Measurements from ENCODE around the gene OR2J2.
"Not testable (repeated sequence)": the region's sequence is repeated elsewhere in the genome, so short reads cannot be mapped to it uniquely, and the experiment has no call there.

Gene OR2J2

DNA sequence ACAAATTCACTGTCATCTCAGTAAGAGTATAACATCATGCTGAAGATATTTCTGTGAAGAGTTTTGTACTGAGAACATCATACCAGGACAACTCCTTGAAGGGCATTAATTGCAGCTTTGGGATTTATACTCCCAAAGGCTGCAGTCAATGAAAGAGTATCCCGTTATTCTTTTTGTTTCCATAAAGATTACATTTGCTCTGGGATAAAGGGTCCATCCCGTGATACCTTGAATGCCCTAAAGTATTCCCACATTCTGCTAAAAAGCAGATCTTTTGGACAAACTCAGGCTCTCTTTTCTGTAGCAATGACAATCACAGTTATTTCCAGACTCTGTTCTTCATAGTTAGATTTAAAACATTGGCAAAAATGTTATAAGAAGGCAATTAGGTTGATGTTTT, at the start of gene OR2J2:
Gene OR2J2, plus strand, starts transcription at position 301 of the 400 bp plus-strand sequence. CDS start 2,729 bp downstream, outside the sequence.
- not testable (repeated sequence) for DNase-seq (ENCODE audit: low read depth)

DNA sequence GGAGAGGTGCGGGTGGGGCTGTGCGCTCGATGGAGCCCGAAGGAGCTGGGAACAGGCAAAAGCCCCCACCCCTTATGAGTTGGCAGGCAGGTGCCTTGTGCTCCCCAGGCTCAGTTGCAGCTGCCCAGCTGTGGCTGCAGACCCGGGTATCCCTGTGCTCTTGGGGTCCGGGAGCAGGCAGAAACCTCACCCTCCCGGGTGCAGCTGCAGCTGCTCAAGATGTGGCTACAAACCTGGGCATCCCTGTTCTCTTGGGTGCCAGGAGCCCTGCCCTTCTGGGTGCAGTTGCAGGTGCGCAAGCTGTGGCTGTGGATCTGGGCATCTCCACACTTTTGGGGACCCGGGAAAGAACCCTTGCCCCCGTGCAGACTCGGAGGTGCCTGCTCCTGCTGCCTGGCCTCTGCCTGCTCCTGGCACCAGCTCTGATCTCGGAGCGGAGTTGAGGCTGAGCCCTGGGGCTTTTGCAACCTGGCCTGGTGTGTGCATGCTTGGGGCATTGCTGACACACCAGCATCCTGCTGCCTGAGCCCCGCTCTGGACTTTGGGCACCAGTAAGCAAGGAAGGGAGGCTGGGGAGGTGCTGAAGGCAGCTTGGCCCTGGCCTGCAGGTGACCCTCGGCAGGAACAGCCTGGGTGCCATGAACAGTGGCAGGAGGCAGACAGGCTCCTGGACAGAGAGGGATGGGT, 41.2 kb upstream of the OR2J2 start:
- no peak for DNase-seq (ENCODE audit: low read depth)

DNA sequence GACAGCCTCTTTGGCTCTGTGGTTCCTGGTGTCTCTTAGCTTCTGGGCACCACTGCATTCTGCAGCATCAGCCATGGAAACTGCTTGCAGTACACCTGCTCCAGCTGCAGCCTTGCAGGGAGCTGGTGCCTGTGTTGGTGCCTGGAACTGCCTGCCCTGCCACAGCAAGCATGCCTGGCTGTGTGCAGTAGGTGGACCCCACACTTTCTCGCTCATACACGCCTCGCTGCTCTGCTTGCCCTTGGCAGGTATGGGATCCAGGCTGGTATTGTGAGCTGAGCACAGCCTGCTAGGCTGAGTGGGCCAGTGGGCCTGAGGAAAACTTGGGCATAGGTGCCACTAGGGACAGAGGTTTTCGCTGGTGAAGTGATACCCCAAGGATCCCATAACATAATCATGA, 40.1 kb upstream of the OR2J2 start:
- no peak for DNase-seq (ENCODE audit: low read depth)

DNA sequence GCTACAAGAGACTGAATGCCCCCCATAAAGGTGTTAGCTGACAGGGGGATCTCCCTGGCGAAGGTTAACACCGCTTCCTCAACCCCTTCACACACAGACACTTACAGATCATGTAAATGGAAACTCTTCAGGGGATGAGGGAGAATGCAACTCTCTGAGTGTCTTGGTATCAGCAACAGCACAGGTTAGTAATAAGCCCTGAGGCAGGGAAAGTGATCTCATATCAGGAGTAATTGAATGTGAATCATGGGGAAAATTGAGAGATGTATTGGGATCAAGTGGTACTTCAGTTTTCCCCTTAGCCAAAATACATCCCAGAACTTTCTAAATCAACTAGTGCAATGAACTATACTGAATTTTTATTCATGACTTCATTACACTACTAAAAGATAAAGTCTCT, 39.0 kb upstream of the OR2J2 start:
- DNase-seq (ENCODE audit: low read depth): no peak

DNA sequence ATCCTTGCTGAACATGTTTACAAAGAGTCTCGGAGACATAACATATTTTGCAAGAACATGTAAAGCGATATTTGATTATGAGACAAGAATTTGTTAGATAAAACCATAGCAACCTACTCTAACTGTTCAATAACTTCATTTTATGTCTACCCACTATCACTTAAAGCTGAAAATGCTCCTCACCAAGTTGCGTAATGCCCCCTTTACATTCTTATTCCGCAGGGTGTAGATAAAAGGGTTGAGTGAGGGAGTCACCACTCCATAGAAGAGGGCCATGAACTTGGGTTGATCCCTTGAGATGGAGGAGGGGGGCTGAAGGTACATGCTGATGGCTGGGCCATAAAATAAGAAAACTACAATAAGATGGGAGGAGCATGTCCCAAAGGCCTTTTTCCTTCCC, 33.0 kb upstream of the OR2J2 start:
- no peak for DNase-seq (ENCODE audit: low read depth)

DNA sequence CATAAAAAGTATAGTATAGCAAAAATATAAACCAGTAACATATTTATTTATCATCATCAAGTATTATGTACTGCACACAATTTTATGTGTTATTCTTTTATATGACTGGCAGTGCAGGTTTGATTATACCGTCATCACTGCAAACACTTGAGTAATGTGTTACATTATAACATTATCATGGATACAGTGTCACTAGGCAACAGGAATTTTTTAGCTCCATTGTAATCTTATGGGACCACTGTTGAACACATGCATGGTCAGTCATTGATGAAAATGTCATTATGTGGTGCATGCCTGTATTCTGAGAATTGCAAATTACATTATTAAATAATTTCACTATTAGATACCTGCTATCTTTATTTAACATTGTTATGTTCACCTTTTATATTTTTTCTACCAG, 29.1 kb upstream of the OR2J2 start:
- no peak for DNase-seq (ENCODE audit: low read depth)

DNA sequence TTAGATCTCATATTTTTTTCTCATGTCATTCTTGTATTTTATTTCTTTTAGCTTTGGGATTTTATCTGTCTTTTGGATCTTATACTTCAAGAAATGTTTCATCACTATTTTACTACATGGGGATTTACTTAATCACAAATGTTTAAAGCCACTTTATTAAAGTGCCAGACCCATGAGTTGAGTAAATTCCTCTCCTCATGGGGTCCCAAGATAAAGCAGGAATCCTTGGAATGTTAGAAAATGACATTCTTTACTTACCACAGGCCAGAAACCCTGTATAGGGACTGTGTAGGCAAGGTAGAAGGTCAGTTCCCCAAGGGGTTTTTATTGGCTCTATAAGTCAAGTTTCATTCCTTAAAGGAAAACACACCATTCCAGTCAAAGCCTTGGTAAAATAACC, 28.4 kb upstream of the OR2J2 start:
- DNase-seq (ENCODE audit: low read depth): no peak

DNA sequence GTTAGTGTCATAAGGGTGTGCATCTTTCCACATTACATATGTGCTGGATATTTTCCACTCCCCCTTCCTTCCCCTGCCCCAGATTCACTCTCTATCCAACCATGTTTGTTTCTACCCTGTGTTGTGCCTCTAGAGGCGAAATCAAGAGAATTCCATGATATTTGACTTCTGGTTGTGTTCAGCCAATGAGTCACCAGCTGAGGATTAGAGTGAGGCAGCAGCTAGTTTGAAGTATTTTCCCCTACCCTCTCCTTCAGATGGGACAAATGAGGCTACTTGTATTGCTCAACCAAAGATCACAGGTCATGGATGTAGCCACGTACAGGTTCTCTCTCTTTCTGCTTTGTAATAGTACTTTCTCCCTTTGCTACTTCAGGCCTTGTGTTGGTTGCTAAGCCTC, 24.5 kb upstream of the OR2J2 start:
- no peak for DNase-seq (ENCODE audit: low read depth)

DNA sequence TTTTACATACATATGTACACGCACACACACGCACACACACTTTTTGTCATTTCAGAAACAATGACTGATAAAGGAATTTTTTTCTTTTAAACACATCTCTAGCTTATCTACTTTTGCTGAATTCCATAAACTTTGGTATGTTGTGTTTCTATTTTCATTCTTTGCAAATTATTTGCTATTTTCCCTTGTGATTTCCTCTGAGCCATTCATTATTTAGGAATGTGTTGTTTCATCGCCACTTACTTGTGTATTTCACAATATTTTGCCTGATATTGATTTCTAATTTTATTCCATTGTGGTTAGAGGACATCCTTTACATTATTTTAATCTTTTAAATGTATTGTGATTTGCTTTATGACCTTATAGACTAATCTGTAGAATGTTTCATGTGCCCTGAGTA, 23.6 kb upstream of the OR2J2 start:
- DNase-seq (ENCODE audit: low read depth): no peak

DNA sequence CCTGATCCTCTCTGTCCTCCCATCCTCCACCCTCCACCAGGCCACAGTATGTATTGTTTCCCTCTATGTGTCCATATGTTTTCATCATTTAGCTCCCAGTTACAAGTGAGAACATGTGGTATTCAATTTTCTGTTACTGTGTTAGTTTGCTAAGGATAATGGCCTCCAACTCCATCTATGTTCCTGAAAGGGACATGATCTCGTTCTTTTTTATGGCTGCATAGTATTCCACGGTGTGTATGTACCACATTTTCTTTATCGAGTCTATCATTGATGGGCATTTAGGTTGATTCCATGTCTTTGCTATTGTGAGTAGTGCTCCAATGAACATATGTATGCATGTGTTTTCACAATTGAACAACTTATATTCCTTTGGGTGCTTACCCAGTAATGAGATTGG, 21.3 kb upstream of the OR2J2 start:
- DNase-seq (ENCODE audit: low read depth): not testable (repeated sequence)

DNA sequence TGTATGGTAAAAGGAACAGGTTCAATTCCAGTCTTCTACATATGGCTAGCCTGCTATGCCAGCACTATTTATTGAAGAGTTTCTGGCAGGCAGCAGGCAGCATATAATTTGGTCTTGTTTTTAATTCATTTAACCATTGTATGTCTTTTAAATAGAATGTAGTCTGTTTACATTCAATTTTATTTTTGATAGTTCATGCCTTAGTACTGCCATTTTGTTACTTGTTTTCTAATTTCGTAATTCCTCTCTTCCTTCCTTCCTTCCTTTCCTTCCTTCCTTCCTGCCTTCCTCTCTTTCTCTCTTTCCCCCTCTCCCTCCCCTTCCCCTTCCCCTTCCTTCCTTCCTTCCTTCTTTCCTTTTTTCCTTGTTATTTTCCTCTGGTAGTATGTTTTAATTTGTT, 17.6 kb upstream of the OR2J2 start:
- DNase-seq (ENCODE audit: low read depth): no peak

DNA sequence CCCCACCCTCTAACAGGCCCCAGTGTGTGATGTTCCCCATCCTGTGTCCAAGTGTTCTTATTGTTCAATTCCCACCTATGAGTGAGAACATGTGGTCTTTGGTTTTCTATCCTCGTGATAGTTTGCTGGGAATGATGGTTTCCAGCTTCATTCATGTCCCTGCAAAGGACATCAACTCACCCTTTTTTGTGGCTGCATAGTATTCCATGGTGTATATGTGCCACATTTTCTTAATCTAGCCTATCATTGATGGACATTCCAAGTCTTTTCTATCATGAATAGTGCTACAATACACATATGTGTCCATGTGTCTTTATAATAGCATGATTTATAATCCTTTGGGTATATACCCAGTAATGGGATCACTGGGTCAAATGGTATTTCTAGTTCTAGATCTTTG, 15.5 kb upstream of the OR2J2 start:
- DNase-seq (ENCODE audit: low read depth): not testable (repeated sequence)

DNA sequence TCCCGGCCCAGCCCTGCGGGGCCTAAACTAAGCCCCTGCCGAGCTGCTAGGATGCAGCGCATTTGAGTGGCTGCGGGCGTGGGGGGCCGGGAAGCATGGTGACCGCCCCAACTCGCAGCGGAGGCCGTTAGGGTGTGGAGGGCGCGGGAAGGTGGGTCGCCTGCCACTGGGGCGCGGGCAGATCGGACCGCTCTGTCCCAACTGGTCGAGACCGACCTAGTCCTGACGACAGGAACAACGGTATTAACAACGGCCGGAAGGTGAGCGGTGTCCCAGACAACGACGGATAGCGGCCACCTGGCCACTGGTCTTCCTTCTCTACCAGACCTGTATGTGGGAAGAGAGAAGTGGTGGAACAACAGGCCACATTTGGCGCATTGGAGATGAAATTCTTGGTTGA, 10.8 kb upstream of the OR2J2 start:
- not testable (repeated sequence) for DNase-seq (ENCODE audit: low read depth)

DNA sequence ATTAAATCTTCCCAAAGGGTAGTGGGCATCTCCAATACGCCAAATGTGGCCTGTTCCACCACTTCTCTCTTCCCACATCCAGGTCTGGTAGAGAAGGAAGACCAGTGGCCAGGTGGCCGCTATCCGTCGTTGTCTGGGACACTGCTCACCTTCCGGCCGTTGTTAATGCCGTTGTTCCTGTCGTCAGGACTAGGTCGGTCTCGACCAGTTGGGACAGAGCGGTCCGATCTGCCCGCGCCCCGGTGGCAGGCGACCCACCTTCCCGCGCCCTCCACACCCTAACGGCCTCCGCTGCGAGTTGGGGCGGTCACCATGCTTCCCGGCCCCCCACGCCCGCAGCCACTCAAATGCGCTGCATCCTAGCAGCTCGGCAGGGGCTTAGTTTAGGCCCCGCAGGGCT, 5.1 kb upstream of the OR2J2 start:
- DNase-seq (ENCODE audit: low read depth): not testable (repeated sequence)

DNA sequence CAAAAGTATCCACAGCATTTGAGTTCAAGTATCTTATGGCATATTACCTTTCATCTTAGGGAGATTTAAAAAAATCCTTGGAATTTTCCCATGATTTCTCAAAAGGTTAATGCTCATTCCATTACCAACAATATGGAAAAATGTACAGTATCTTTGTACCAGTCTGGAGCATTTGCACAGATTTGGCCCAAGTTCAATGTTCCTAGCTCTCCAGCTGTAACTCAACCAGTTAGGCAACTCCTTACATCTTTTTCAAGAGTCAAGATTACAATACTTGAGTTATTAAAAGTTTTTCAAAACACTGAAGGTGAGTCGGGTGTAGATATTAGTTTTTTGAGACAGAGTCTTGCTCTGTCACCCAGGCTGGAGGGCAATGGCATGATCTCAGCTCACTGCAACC, 1.0 kb downstream of the OR2J2 start:
- DNase-seq (ENCODE audit: low read depth): no peak

DNA sequence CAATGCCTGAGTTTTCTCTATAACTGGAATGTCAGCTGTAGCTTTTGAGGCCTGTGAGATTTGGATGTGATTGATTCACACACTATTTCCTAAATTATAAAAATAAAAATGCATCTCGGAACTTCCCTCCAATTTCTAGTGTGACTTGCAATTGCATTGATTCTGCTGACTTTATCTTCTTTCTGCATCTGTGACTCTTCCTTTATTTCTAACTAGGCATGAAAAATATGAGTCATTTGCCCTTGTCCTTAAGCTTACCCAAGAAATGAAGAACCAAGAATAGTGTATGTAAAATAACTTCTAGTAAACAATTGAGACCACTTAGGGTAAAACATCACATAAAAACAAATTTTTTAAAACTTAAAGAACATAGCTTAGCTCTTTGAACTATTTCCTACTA, 12.9 kb downstream of the OR2J2 start:
- no peak for DNase-seq (ENCODE audit: low read depth)

DNA sequence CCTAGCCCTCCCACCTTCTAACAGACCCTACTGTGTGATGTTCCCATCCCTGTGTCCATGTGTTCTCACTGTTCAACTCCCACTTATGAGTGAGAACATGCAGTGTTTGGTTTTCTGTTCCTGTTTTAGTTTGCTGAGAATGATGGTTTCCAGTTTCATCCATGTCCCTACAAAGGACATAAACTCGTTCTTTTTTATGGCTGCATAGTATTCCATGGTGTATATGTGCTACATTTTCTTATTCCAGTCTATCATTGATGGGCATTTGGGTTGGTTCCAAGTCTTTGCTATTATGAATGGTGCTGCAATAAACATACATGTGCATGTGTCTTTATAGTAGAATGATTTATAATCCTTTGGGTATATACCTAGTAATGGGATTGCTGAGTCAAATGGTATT, 18.0 kb downstream of the OR2J2 start:
- not testable (repeated sequence) for DNase-seq (ENCODE audit: low read depth)

DNA sequence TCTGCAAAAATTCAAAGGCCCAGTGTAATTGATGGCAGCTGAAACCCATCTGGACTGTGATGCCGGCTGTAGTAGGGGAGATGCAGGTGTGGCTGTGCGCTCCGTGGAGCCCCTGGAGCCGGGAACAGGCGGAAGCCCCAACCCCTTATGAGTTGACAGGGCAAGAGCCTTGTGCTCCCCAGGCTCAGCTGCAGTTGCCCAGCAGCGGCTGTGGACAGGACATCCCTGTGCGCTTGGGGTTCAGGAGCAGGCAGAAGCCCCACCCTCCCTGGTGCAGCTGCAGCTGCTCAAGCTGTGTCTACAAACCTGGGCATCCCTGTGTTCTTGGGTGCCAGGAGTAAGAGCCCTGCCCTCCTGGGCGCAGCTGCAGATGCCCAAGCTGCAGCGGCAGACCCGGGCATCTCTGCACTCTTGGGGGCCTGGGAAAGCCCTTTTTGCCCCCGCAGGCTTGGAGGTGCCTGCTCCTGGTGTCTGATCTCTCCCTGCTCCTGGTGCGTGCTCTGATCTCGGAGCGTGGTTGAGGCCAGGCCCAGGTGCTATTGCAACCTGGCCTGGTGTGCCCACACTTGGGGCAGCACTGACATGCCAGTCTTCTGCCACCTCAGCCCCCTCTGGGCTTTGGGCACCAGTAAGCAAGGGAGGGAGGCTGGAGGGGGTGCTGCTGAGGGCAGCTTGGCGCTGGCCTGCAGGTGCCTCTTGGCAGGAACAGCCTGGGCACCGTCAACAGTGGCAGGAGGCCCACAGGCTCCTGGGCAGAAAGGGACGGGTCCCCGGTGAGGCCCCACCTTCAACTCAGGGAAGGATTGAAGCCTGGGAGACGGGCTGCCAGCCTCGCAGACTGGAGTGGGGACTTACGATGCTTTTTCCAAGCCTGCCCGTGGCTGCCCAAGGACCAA, 30.3 kb downstream of the OR2J2 start:
- no peak for DNase-seq (ENCODE audit: low read depth)

DNA sequence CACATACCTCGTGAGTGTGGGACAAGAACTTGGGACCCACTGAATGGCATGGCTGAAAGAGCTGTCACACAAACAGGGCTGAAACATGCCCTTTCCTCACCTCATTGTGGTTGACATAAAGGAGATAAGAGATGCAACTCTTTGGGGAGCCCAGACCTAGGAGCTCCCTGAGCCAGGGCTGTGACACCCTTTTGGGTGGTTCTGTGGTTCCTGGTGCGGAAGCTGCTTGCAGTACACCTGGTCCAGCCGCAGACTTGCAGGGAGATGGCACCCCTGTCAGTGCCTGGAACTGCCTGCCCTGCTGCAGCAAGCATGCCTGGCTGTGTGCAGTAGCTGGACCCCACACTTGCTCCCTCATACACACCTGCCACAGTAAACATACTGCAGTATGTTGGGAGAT, 31.3 kb downstream of the OR2J2 start:
- no peak for DNase-seq (ENCODE audit: low read depth)

DNA sequence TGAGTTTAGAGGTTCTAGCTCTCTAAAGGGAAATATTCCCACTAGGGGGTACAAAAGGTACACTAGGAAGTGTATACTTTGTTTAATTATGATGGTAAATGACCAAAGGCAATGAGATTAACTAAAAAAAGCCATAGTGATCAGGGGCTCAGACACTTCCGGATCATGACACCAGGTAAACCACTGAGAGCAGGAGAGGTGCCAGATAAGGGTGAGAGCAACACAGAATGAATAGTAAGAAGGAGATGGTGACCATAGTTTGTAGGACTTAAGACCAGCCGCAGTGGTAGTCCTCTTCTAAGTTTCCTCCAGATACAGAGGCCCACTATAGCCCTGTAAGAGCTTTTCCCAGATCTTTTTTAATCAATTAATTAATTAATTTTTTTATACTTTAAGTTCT, 40.8 kb downstream of the OR2J2 start:
- DNase-seq (ENCODE audit: low read depth): no peak

DNA sequence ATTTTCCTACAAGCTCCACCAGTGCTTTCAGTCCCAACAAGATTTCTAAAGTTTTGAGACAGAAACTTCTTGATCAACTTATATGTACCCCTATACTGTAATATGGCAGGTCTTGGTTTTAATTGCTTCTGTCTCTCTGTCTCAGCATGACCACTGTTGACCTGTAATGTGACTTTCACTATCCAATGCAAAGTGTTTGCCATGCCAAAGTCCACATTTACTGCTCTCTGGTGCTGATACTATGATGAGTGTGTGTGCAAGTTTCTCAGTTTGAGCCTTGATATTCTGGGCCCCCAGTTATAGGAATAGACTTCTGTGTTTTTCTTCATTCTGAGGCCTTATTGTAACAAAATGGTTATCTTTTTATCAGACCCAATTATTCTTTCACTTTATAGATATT, 45.8 kb downstream of the OR2J2 start:
- no peak for DNase-seq (ENCODE audit: low read depth)

DNA sequence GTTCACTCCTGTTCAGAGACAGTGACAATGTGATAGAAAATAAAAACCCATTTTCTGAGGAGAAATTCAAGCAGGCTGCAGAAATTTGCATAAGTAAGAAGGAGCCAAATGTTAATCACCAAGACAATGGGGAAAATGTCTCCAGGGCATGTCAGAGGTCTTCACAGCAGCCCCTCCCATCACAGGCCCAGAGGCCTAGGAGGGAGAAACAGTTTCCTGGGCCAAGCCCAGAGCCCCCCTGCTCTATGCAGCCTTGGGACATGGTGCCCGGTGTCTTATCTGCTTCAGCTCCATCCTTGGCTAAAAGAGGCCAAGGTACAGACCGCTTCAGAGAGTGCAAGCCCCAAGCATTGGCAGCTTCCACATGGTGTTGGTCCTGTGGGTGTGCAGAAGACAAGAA, 46.5 kb downstream of the OR2J2 start:
- not testable (repeated sequence) for DNase-seq (ENCODE audit: low read depth)

DNA sequence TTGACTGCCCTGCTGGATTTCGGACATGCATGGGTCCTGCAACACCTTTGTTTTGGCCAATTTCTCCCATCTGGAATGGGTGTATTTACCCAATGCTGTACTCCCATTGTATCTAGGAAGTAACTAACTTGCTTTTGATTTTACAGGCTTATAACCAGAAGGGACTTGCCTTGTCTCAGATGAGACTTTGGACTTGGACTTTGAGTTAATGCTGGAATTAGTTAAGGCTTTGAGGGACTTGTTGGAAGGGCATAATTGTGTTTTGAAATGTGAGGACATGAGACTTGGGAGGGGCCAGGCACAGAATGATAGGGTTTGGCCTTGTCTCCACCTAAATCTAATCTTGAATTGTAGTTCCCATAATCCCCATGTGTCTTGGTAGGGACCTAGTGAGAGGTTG, 47.3 kb downstream of the OR2J2 start:
- not testable (repeated sequence) for DNase-seq (ENCODE audit: low read depth)

Data from activated T-cell treated with anti-CD3 and anti-CD28 coated beads for 1 hour (primary cell).